ENCODE results near the gene CILP.
"Not testable (repeated sequence)": the region's sequence is repeated elsewhere in the genome, so short reads cannot be mapped to it uniquely, and the experiment has no call there.

The CILP gene, protein sequence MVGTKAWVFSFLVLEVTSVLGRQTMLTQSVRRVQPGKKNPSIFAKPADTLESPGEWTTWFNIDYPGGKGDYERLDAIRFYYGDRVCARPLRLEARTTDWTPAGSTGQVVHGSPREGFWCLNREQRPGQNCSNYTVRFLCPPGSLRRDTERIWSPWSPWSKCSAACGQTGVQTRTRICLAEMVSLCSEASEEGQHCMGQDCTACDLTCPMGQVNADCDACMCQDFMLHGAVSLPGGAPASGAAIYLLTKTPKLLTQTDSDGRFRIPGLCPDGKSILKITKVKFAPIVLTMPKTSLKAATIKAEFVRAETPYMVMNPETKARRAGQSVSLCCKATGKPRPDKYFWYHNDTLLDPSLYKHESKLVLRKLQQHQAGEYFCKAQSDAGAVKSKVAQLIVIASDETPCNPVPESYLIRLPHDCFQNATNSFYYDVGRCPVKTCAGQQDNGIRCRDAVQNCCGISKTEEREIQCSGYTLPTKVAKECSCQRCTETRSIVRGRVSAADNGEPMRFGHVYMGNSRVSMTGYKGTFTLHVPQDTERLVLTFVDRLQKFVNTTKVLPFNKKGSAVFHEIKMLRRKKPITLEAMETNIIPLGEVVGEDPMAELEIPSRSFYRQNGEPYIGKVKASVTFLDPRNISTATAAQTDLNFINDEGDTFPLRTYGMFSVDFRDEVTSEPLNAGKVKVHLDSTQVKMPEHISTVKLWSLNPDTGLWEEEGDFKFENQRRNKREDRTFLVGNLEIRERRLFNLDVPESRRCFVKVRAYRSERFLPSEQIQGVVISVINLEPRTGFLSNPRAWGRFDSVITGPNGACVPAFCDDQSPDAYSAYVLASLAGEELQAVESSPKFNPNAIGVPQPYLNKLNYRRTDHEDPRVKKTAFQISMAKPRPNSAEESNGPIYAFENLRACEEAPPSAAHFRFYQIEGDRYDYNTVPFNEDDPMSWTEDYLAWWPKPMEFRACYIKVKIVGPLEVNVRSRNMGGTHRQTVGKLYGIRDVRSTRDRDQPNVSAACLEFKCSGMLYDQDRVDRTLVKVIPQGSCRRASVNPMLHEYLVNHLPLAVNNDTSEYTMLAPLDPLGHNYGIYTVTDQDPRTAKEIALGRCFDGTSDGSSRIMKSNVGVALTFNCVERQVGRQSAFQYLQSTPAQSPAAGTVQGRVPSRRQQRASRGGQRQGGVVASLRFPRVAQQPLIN

GRCh38 chr15:65210770-65211481 is at the start of gene CILP:
Gene CILP (minus strand): TSS chr15:65211473. CDS start chr15:65209755, 1,718 bp downstream.
- DNase-seq = no peak

GRCh38 chr15:65260968-65261367 is 49.7 kb upstream of the CILP start:
- no peak for DNase-seq

DNA sequence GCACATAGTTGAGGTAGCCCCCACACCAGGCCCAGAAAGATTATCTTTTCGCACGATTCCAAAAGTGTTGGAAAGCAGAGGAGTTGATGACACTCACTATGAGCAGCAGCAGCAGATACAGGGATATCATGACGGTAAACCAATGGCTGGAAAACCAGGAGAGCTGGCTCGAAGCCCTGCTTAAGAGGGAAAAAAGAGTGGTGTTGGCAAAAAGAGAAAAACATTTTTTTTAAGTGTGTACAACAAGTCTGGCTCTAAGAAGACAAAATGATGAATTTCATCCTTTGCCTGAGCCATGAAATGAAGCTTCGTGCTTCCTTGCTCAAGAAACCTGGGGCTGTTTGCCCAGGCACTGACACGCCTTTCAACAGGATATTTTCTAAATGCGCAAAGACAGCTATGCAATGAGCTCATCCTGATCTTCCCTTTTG is 48.1 kb upstream of the CILP start:
- DNase-seq = no peak

DNA sequence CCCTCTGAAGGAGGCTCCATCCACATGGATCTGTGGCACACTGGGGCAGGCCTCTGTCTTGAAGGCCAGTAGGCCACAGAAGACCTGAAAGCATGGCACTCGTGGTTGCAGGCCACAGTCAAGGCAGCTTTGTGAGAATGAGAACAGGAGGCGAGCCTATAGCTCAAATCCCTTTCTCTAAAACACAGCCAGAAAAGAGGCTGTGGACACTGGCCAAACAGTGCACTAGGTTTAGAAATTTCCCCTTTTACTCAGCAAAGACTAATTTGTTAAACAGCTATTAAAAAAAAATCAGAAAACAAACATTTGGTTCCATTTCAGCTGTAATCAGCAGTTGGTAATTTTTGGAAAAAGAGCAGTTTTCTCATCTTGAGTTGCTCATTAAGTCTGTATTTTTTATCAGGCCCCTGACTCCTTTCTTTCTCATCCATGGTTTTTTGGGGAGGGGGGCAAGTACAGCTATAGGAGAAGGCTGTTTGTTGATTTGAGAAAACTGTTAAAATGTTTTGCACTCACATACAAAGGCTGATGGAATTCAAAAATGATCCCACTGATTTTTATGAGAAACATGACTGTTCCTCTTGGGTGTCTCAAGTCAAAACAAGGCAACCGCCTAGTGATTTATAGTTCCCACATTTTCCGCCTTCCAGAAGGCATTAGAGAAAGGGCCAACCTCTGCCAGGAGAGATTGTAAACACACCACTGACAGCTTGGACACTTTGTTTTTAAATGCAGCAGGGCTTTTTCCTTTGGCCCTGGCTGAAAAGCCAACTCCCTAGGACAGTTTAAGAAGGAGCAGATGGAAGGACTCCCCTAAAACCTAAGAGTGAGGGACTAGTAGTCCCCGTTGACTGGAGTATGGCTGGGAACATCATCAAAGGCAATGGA is 47.3 kb upstream of the CILP start:
- no peak for DNase-seq

DNA sequence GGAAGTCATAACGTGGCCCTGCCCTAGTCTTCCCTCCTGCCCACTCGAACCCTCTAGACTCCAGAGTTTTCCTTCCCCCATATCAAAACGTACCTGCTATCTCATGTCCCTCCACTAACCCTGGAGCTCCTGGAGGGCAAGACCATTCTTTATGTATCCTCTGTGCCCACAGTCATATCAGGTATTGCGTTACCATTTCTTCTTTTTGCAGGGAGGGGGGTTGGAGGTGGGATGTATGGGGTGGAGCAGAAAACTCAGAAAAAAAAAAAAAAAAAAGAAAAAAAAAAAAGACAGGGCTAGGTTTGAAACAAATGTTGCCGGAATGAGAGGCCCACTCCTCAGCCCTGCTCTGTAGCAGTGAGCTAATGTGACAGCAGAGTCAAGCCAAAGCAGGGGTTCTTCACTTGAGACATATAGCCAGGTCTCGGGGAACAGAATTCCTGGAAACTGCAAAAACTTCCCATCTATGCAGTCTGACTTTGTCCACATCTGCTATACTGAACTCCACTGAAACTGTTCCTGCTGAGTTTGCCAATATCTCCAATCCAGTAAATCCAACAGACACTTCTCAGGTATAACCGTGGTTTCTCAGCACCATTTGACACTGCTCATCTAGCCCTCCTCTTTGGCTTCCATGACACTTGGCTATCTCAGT is 44.3 kb upstream of the CILP start:
- no peak for DNase-seq

DNA sequence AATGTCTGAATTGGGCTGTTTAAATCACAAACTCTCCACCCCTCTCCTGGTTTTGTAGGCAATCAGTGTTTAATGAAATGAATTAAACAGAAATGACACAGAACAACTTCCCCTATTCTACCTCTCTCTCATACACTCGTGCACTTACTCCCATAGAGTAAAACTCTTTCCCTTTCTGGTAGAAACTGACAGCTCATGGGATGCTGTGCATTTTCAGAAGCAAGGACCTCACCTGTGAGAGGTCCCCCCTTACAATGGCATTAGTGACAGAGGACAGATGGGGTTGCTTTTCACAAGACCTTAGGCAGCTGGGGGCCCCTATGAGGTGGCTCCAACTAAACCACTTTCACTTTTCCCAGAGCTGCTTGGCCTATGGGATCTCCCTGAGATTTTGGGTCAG is 43.5 kb upstream of the CILP start:
- no peak for DNase-seq

- no peak for DNase-seq
Observed at GRCh38 chr15:65254356-65254755, 43.1 kb upstream of the CILP start.

- DNase-seq = no peak
Observed at GRCh38 chr15:65249641-65250040, 38.4 kb upstream of the CILP start.

- DNase-seq = no peak
Observed at GRCh38 chr15:65248511-65249255, 37.4 kb upstream of the CILP start.

DNA sequence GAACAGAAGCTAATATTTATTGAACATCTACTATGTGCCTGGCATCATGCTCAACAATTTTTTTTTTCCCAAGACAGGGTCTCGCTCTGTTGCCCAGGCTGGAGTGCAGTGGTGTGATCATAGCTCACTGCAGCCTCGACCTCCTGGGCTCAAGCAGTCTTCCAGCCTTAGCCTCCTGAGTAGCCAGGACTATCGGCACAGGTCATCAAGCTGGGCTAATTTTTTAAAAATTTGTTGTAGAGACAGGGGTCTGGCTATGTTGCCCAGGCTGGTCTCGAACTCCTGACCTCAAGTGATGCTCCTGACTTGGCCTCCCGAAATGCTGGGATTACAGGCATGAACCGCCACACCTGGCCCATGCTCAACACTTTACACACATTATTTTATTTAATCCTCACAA is 35.7 kb upstream of the CILP start:
- DNase-seq = no peak

DNA sequence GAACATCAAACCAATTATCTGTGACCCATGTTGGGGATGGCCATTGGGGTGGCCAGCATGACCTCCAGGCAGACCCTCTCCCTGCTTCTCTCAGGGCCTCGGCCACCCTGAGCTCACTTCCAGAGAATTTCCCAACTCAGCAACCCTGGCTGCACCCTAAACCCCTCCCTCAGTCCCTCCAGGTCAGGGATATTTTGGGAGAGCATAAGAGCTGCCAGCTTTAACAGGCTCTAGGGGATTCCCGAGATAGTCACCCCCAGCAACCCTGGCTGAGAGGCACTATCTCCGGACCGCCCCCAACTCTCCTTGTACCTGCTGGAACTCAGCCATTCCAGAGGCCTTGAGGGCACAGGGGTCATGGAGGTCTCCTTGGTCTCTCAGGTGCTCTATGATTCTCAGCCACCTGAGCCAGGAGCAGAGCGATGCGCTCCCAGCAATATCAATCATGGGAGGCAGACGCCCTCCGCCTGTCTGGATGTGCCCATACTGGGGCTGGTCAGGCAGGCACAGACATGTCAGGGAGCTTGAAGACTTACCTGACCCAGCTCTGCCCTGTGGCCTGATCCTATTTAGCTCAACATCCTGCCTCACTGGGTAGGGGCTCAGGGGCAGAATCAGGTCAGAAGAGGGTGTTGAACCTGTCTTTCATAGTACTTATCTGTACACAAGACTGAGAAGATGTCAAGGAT is 34.9 kb upstream of the CILP start:
- DNase-seq = no peak

DNA sequence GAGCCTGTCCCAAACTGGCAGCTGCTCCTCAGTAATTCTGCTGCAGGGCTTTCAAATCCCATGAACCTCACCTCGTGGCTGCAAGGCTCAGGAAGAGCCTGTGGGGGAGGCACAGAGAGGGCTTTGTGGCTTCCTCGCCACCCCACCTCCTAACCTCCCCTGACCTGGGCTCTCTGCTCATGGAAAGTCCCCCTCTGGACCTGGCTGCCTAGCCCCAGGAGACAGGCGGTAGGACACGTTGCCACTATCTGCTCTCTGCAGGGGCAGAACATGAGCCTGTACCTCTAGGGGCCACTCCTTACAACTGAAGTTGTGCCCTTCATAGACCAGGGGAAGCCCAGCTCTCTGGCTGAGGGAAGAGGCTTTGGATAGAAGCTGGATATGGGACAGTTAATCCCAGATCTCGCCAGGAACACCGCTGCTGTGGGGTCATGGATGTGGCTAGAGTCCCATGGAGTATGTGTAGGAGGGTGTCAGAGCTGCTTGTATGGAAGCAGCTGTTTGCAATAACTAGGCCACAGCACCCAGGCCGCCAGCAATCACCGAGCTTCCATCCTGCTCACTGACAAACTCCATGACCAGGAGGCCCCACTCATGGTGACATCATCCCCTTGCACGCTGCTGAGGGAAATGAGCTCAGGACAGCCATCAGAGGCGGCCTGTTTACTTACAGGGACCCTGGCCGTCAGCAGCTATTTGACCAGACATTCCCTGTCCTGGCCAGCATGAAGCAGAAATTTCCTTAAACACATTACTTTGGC is 34.0 kb upstream of the CILP start:
- DNase-seq = no peak

DNA sequence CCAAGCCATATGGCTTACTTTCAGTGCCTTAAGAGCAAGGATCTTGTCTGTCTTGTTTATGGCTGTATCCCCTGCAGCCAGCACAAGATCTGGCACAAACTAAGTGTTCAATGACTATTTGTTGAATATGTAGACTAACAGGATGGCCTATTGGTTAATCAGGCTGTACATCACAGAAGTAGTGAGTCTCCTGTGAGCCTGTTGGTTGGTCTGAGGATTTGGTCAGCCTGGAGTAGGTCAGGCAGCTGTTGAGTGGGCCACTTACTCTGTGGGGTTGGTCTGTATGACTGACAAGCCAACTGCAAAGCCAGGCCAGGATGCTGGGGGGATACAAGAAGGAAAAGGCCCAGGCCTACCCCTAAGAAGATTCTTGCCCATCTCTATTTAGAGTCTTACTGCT is 33.4 kb upstream of the CILP start:
- DNase-seq = no peak

DNA sequence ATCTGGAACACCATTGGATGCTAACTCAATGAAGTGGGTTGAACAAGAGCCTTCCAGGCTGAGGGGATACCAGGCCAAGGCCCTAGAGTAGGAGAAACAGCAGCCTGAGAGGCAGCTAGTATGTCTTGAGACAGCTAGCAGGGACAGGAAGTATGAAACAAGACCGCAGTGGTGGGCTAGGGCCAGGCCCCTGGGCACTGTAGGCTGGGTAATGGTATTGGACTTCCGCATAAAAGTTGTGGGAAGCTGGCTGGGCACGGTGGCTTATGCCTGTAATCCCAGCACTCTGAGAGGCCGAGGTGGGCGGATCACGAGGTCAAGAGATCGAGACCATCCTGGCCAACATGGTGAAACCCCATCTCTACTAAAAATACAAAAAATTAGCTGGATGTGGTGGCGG is 25.2 kb upstream of the CILP start:
- DNase-seq = not testable (repeated sequence)

DNA sequence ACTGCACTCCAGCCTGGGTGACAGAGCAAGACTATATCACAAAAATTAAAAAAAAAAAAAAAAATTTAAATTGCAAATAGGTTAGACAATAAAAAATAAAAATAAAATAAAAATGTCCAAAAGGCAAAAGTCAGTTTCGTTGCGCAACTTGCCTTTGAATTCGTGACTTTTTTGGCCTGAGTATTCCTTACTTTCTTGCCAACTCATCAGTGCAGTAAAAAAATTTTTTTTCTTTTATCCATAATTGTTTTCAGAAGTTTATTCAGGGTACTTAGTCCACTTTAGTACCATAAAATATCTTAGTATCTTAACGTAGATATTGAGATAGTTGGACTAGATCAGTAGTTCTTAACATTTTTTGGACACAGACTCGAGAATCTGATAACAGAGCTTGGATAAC is 22.4 kb upstream of the CILP start:
- no peak for DNase-seq

DNA sequence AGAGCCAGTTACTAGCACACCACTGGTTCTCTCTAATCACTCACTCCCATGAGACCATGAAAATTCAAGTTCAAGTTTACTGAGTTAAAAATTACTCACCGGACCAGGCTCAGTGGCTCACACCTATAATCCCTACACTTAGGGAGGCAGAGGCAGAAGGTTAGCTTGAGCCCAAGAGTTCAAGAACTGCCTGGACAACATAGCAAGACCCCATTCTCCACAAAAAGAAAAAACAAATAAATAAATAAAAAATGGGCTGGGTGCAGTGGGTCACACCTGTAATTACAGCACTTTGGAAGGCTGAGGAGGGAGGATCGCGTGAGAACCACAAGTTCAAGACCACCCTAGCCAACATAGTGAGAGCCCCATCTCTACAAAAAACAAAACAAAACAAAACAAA is 21.2 kb upstream of the CILP start:
- DNase-seq = no peak

GRCh38 chr15:65231306-65231705 is 20.0 kb upstream of the CILP start:
- DNase-seq = no peak

DNA sequence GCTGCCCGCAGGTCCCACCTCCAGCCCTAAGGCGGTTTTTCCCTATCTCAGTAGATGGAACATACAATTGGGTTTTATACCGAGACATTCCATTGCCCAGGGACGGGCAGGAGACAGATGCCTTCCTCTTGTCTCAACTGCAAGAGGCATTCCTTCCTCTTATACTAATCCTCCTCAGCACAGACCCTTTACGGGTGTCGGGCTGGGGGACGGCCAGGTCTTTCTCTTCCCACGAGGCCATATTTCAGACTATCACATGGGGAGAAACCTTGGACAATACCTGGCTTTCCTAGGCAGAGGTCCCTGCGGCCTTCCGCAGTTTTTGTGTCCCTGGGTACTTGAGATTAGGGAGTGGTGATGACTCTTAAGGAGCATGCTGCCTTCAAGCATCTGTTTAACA is 15.6 kb upstream of the CILP start:
- DNase-seq = not testable (repeated sequence)

DNA sequence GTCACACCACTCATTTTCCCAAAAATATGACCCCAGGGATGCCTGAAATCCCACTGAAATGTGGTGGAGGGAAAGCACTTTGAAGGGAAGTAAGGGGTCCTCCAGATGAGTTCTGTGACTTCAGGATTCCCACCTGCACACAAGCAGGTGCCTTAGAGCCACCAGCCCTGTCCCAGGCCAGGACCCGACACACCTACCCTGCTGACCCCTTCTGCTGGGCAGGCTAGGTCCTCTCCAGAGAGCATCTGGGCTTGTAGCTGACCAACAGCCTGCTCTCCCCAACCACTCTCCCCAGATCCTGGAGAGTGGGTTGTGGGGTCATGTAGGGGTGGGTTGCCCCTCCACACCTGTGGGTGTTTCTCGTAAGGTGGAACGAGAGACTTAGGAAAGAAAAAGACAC is 14.9 kb upstream of the CILP start:
- DNase-seq = no peak

All from NCI-H1417 (cell line).